Measurements from ENCODE around the gene TNS1. TPM values are rescaled to one million over a fixed set of nuclear protein-coding genes. Genes with fewer than 3 reads are reported as not detected.

The TNS1 gene
- total RNA-seq, 1 donor from 2014 or later = 227 TPM

DNA sequence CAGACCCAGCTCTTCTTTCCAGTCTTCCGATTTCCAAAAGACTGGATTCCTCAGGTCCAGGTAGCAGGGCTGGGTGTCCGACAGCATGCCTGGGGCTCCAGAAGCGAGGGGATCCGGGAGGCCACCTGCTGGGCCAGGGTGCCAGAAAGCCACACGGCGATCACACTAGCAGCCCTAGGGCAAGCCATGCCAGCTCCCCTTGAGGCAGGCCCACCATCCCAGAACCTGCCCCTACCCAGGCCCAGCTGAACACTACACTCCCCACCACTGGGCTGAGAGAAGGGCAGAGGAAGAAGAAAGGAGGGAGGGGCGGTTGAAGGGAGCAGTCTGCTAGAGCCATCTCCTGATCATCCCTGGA, 163.1 kb downstream of the TNS1 start:
- TF ChIP-seq, protein P1, sequence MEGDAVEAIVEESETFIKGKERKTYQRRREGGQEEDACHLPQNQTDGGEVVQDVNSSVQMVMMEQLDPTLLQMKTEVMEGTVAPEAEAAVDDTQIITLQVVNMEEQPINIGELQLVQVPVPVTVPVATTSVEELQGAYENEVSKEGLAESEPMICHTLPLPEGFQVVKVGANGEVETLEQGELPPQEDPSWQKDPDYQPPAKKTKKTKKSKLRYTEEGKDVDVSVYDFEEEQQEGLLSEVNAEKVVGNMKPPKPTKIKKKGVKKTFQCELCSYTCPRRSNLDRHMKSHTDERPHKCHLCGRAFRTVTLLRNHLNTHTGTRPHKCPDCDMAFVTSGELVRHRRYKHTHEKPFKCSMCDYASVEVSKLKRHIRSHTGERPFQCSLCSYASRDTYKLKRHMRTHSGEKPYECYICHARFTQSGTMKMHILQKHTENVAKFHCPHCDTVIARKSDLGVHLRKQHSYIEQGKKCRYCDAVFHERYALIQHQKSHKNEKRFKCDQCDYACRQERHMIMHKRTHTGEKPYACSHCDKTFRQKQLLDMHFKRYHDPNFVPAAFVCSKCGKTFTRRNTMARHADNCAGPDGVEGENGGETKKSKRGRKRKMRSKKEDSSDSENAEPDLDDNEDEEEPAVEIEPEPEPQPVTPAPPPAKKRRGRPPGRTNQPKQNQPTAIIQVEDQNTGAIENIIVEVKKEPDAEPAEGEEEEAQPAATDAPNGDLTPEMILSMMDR (IDR thresholded peaks at IDR 0.05) = no peak
- no peaks in the 10 kb centered on the region for H3K9me3 Mint-ChIP-seq (ENCODE audit: low read depth)
- no peak for DNase-seq (ENCODE audit: low spot score)

DNA sequence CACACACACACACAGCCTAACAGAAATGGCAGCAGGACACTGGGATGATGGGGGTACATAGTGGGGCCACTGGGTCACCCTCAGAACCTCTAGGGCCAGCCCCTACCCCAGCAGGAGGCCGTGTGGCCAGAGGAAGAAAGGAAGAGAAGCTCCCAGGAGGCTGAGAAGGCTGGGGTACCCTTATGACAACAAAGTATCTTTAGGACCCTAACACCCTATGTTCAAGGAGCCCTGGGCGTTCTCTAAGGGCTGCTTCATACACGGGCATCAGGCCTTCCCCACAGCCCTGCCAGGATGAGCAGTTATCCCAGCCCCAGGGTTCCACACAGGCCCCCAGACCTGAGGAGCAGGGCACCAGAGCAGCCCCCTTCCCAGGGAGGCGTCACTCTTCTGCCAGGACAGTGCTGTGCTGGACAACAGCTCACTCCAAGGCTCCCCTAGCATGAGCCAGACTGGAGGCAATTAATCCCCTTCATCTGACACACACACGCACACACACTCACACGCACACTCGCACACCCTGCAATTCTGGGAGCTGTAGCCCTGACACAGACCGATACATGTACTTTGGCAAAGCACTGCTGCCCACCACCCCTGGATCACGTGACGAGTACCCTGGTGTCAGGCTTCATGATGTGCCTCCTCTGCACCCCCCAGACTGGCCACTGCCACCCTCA, 163.6 kb downstream of the TNS1 start:
- H3K4me1 Mint-ChIP-seq (ENCODE audit: low read depth) = peaks cover 42% of the 10 kb centered on the region

More for the DNA sequence above, 163.1 kb downstream of the TNS1 start:
- Mint-ChIP-seq H3K27ac (ENCODE audit: unreplicated experiment) (peak overlapping the region; percentile 42), H3K27me3 (ENCODE audit: low read depth) (no peaks in the 10 kb centered on the region), H3K4me1 (ENCODE audit: low read depth) (peaks cover 38% of the 10 kb centered on the region), H3K36me3 (ENCODE audit: low read depth) (peaks cover 24% of the 10 kb centered on the region), H3K4me3 (ENCODE audit: unreplicated experiment) (no peak overlapping the region)

DNA sequence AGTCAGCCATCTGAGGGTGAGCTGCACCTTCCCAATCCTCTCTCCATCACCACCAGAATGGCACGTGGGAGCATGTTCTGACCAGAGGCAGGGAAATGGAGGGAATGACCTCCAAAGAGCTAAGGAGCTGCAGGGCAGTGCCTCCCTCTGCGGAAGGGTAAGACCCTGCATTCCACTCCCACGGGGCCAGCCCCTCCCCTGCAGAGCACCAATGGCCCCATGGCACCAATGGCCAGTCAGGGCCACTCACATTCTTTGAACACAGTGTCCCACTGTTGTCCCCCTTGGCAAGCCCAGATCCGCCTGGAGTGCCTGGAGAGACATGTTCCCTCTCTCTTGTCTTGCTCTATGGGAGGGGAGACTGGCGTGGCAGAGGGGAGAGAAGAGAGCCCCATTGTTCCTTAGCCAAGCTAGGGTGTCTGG, 164.4 kb downstream of the TNS1 start:
- H3K27ac Mint-ChIP-seq (ENCODE audit: unreplicated experiment) = peak overlapping the region; percentile 14
- no peak for DNase-seq (ENCODE audit: low spot score)
- TF ChIP-seq, protein P1 (IDR thresholded peaks at IDR 0.05) = no peak
- no peaks in the 10 kb centered on the region for H3K27me3 Mint-ChIP-seq (ENCODE audit: low read depth)
- H3K4me1 Mint-ChIP-seq (ENCODE audit: low read depth) = peaks cover 42% of the 10 kb centered on the region
- H3K36me3 Mint-ChIP-seq (ENCODE audit: low read depth) = peaks cover 29% of the 10 kb centered on the region
- H3K9me3 Mint-ChIP-seq (ENCODE audit: low read depth) = no peaks in the 10 kb centered on the region
- H3K4me3 Mint-ChIP-seq (ENCODE audit: unreplicated experiment) = no peak overlapping the region

More for the DNA sequence above, 163.6 kb downstream of the TNS1 start:
- Mint-ChIP-seq H3K27me3 (ENCODE audit: low read depth) (no peaks in the 10 kb centered on the region), H3K4me3 (ENCODE audit: unreplicated experiment) (no peak overlapping the region), H3K27ac (ENCODE audit: unreplicated experiment) (peak overlapping the region; percentile 24), H3K9me3 (ENCODE audit: low read depth) (no peaks in the 10 kb centered on the region), H3K36me3 (ENCODE audit: low read depth) (peaks cover 29% of the 10 kb centered on the region)
- no peak for DNase-seq (ENCODE audit: low spot score)
- TF ChIP-seq, protein P1 (IDR thresholded peaks at IDR 0.05) = no peak

DNA sequence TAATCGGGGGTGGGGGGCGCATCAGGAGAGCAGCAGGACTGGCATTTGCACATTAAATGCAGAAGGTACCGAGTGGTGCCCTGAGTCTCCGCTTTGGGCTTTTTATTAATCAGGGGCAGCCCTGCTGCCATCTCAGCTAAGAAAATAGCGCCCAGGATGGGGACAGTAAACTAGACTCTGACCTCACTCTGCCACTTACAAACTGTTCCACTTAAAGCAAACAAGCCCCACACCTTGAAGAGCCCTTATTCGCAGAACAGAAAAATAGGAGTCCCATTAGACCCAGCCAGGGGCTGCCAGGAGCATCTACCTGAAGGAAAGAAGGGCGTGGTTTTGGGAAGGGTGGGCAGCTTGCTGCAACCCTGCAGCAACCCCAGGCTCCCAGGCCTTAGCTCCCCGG, 165.3 kb downstream of the TNS1 start:
- H3K36me3 Mint-ChIP-seq (ENCODE audit: low read depth) = peaks cover 34% of the 10 kb centered on the region
- no peak overlapping the region for H3K4me3 Mint-ChIP-seq (ENCODE audit: unreplicated experiment)
- peak overlapping the region; percentile 90 for H3K27ac Mint-ChIP-seq (ENCODE audit: unreplicated experiment)
- H3K9me3 Mint-ChIP-seq (ENCODE audit: low read depth) = no peaks in the 10 kb centered on the region
- H3K4me1 Mint-ChIP-seq (ENCODE audit: low read depth) = peaks cover 43% of the 10 kb centered on the region
- no peaks in the 10 kb centered on the region for H3K27me3 Mint-ChIP-seq (ENCODE audit: low read depth)
- TF ChIP-seq, protein P1 (IDR thresholded peaks at IDR 0.05) = no peak
- no peak for DNase-seq (ENCODE audit: low spot score)

DNA sequence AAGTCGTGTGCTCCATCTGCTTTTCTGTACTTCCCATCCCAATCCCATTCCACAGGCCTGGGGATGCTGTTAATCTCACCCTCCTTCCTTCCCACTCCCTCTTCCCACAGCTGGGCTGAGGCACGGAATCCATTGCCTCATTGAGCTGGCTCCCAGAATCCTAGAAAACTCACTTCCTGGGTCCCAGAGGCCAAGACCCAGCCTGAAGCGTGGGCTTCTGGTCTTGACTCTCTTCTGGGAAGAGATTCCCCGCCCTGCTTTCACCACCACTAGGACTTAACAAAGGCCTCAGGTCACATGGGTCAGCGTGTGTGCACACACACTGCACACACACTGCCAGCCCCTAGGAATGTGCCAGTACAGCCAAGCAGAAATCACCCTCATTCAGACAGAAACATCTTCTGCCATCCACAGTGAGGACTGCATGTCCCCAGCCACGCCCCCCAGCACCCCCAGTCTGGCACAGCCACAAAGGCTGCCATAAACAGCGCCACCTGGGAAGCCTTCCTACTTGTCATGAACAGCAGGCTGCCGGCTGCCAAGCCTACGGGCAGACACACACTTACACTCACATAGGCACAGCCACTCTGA, 165.8 kb downstream of the TNS1 start:
- H3K4me3 Mint-ChIP-seq (ENCODE audit: unreplicated experiment) = no peak overlapping the region
- H3K27me3 Mint-ChIP-seq (ENCODE audit: low read depth) = no peaks in the 10 kb centered on the region
- peaks cover 37% of the 10 kb centered on the region for H3K36me3 Mint-ChIP-seq (ENCODE audit: low read depth)
- H3K4me1 Mint-ChIP-seq (ENCODE audit: low read depth) = peaks cover 45% of the 10 kb centered on the region
- no peaks in the 10 kb centered on the region for H3K9me3 Mint-ChIP-seq (ENCODE audit: low read depth)
- DNase-seq (ENCODE audit: low spot score) = no peak
- TF ChIP-seq, protein P1 (IDR thresholded peaks at IDR 0.05) = peak; percentile 22
- H3K27ac Mint-ChIP-seq (ENCODE audit: unreplicated experiment) = peak overlapping the region; percentile 90
